NCI-H1436 treated with DMSO at 0.1 percent for 48 hours (cell line): Measurements from ENCODE around the gene DPYD.

Source experiments
- DNase-seq: peaks from one replicate; lab custom pipeline; 2025; lab: John Stamatoyannopoulos, UW

Gene DPYD

DNA sequence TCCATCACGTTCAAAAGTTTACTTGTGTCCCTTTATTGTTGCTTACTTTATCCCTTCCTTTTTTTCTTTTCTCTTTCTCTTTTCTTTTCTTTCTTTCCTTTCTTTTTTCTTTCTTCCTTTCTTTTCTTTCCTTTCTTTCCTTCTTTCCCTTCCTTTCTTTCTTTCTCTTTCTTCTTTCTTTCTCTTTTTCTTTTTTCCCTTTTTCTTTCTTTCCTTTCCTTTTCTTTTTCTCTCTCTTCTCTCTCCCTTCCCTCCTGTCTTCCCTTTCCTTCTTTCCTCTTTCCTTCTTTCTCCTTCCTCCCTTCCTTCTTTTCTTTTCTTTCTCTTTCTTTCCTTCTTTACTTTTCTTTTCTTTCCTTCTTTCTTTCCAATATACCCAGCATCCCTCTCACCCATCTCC lies 391.2 kb downstream of the DPYD start:
- DNase-seq = no peak

DNA sequence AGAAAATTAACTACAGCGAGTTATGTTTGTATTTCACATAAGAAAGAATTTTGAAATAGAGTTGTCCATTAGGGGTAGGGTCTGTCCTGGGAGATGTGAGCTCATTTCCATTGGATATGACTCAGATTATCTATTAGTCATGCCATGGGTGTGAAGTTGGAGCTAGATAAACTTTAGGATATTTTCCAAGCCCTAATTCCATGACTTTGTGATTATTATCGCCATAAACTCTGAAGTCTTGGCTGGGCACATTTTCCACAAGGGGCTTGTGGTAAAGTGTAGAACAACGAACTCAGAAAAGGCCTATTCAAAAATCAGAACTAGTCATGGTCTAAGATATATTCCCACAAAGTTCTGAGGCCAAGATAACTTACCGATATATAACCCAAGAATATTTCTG lies 396.6 kb downstream of the DPYD start:
- no peak for DNase-seq

DNA sequence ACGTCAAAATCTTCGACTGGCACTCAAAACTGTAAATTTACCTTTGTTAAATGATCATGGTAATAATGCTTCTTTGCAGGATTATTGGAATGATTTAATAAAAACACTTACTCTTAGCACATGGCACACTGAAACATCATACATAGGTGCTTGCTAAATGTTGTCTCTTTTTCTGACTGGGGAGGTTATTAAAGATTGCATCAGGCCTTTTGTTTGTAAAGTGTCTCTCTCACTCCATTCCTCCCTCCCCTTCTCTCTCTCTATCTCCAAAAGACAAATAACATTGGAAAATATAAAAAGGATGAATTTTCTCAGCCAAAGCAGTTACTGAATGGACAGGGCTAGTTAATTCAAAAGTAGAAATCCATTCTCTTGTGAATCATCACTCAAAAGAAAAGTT lies 404.2 kb downstream of the DPYD start:
- no peak for DNase-seq

DNA sequence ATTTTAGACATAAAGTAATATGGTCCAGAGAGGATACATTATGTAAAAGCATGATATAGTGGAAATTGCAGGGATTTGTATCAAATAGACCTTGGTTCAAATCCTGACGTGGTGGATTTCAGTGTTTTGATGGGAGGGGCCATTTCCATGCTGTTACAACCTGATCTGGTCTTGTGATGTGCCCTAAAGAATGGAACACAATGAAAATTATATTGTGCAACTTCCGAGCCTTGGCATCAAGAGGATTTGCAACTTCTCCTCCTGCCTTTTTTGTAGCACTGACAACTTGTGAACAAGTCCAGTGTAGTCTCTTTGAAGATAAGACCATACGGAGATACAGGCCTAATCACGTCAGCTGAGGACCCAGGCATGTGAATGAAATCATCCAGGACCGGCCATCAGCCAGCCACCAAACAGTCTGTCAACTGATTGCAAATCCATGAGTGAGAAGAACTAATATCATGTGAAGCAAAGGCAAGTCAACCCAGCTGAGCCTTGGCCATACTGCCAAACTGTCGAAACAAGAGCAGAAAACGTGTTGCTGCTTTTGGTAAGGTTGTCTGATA lies 412.1 kb downstream of the DPYD start:
- DNase-seq = no peak

DNA sequence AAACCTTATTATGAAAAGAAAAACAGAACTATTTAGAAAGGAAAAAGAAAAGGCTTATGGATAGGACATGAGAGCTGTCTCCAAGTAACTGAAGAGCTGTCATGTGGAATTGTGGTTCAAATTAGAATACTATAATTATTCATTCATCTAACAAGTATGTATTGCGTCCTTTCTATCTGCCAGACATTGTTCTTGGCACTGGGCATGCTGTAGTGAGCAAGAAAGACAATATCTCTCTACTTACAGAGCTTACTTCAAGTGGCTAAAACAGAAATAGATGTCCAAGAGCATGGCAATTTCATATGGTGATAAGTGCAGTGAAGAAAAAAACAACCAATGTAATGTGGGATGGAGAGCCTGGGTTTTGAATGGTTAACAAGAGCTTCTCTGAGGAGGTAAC lies 413.0 kb downstream of the DPYD start:
- no peak for DNase-seq

DNA sequence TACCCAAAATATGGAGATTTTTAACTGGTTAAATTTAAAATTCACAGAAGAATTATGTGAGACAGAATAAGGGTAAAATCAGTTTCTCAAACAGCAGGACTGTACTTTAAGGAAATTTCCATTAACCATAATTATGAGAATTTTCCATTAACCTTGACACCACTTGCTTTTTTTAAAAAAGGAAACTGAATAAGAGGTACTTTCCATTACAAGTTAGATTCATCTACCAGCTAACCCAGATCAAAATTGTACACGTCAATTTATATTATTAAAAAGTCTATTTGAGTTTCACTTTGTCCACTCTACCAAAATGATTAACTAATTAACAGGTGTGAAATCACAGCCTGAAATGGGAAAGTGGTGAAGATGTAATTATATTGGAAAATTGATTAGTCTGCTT lies 414.5 kb downstream of the DPYD start:
- DNase-seq = no peak

DNA sequence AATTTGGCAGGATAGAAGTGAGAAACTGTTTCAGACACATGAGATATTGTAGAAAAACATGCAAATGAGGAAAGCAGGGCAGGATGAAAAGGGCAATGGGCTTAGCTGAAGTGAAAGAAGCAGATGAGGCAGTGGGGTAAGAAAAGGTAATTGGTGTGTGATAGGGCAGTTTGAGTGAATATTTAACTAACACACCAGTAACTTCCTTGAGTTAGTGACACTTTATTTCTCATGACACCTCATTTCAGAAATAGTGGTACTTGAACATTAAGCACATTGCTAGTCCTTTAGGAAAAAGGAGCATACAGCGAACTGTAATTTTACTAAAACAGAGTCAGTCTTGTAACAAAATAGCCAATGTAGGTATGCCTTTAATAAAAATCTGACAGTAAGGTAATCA lies 415.0 kb downstream of the DPYD start:
- DNase-seq = no peak

DNA sequence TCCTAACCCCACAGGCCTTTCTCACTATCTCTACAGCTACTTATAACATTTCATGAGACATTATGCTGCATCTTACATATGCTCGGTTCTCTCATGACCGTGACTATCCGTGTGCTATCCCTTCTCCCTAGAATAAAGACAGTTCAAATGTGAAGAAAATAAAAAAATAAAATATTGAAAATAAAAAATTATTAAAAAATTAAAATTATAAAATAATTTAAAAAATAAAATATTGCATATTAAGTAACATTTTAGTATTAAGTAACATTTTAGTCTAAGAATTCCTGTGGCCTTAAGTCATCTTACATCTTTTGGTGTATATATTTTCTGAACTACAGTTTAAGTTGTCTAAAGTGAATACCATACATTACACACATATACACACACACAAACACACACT lies 415.5 kb downstream of the DPYD start:
- DNase-seq = no peak

DNA sequence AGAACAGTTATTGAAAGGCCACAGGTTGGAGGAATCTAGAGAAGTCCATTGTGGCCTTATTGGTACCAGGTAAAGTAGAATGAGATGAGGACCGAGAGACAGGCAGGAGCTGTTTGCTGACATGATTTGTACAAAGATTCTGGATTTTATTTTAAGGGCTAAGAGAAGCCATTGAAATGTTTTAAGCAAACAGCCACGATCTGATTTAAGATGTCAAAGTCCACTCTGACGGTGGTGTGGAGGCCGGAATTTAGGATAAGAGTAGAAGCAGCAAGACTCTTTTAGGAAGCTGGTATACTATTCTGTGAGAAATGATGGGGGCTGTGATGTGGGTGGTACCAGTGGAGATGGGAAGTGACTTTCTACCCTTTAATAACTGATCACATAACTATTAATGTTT lies 418.5 kb downstream of the DPYD start:
- no peak for DNase-seq

DNA sequence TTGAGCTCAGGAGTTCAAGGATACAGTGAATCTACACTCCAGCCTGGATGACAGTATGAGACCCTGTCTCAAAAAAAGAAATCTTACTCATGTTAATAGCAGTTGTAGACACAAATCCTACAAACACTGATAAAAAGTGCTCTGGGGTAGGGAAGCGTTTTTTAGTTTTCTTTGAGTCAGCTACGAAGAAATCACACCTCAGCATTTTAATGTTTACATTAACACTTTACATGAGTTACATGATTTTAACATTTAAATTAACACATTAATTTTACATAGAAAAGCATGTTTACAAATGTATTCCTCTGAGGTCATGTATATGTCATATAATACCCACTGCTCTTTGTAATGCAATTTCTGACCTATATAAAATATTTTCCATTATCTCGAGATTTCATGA lies 419.2 kb downstream of the DPYD start:
- no peak for DNase-seq

DNA sequence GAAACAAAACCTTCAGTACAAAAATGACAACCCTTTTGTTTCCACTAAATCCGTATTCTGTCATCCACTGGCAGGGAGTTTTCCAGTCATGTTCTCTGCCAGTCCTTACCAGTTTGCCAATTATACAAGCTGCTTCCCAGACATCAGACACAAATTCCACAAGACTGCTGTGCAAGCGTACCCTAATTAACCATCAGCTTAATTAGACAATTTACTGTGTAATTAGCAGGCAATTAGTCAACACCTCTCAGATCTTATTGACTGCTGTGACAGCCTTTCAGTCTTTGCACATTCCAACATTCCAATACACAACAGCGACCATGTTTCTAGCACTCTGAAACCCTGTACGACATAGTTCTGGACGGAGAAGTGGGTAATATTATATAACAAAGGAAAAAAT lies 420.1 kb downstream of the DPYD start:
- DNase-seq = no peak

DNA sequence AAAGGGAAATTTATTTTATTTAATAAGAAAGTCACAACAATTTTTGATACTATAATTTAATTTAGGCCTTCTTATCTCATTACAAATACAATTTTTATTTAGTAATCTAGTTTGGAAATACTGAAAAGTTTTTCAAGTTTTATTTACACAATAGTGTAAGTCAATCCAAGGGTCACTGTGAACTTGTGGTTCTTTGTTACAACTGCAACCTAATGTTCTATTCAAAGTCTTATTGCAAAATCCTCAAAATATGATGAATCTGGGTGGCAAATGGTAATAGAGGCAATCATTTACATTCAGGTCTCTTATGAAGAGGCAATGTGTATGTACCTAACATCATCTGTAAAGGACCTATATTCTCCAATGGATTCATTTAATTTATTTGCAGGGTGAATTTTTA lies 421.2 kb downstream of the DPYD start:
- no peak for DNase-seq

DNA sequence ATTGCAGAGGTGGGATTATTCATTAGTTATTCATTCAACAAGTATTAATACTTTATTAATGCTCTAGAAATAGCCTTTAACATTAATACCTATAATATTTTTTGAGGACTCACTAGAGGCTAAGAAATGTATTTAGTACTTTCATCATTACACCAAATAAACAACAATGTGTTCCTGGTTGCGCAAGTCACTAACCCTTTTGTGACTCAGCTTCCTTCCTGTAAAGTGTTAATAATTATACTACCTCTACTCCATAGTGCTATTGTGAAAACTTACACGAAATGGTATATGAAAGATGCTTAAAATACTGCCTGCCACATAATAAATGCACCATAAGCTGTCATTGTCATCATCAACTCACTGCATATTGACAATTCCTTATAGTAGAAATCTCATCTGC lies 431.0 kb downstream of the DPYD start:
- DNase-seq = no peak

DNA sequence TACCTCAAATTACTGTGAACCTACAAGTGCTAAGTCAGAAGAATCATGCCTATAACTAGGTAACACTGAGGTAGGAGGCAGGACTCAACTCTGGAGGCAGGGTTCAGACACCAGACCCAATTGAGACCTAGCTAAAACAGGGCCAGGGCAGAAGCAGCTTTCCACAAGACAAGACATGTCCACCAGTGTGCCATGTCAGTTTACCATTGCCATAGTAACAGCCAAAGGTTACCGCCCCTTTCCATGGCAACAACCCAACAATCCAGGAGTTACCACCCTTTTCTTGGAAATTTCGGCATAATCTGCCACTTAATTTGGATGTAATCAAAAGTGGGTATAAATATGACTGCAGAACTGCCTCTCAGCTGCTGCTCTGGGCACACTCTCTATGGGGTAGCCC lies 432.3 kb downstream of the DPYD start:
- no peak for DNase-seq

DNA sequence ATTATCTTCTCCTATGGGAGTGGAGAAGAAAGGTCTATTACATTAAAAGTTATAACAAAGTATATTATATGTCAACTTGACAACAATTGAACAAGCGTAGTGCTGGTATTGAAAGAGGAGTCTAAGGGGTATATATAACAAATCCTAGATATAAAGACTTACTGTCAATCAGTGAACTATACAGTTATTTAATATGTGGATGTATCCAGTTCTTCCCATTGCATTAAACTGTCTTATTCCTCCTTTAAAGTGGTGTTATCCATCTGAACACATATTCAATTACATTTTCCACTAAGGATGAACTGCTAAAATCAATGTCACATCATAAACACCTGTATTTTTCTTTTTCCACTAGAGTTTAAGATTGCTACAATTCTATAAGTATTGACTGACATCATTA lies 438.8 kb downstream of the DPYD start:
- no peak for DNase-seq

DNA sequence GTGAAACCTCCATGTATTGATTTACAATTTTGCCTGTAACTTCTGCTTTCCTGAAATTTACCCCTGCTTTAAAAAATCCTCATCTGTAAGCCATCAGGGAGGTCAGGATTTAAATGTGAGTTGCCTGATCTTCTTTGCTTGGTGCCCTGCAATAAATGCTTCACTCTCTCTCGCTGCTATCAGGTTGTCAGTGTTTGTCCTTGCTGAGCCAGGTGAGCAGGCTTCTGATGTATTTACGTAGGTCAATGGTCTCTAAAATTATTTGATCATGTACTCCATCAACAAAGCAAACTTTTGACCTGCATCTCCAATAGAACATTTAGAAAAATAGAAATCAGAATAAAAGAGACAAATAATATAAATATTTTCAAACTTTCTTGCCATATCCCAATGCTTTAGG lies 453.4 kb downstream of the DPYD start:
- no peak for DNase-seq

DNA sequence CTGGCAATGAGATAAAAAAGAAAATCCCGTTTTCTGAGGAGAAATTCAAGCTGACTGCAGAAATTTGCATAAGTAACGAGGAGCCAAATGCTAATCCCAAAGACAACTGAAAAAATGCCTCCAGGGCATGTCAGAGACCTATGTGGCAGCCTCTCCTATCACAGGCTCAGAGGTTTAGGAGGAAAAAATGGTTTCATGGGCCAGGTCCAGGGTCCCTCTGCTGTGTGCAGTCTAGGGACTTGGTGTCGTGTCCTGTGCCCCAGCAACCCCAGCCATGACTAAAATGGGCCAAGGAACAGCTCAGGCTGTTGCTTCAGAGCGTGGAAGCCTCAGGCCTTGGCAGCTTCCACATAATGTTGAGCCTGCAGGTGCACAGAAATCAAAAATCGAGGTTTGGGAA lies 456.5 kb downstream of the DPYD start:
- DNase-seq = no peak

DNA sequence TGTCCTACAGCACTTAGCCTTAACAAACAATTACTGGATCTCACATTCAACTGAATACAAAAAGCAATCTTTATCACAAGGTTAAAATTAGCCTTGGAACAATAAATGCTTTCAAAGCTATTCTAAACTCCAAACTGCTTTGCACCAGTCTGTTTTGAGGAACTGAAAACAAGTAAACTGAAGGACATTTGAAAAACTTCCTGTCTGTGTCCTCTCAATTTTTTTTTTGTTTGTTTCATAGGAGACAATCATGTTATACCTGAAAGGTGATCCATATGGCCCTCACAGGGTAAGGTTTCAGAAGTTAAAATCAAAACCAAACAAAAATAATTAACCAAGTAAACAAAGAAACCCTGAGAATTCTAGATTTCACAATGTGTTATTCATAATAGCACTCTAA lies 459.1 kb downstream of the DPYD start:
- DNase-seq = no peak

DNA sequence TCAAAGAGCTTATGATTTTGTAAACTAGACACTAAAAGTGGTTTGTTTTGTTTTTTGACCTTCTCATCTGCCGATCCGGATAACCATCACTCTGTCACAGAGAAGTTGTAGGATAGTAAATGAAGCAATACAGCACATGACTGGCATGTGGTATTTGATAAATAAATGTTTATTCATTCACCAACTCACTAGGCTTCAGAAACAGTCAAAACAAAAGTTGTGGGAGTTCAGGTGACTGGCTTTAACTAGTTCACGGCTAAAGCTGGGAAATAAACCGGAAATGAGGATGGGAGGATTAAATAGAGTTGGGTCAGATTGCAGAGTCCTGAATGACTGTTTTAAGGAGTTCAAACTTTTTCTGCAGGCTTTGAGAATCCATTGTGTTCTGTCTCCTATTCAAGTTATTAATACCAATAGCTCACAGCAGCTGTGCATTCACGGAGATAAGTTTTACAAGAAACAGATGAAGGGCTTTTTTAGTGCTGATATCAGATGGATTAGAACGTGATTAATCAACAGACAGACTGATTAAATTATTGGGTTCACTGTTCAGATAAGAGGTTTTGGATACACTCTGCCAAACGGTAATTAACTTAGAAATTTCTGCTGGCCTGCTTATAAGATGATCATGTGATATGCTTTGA lies 463.3 kb downstream of the DPYD start:
- no peak for DNase-seq

DNA sequence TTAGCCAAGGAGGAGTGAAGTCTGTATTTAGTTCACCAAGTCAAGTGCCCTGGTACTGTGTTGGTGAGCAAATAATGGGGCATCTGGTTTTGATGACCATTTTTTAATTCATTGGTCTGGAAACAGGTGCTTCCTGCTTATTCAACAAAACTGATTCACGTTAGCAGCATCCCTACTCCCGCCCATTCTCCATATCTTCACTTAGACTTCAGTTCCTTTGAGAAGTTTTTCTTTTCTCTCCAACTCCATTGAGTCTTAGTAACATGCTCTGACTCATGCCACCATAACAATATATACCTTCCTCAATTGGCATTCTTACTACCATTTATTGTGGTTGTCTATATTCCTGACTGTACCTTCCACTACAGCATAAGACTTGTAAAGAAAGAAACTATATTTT lies 468.9 kb downstream of the DPYD start:
- DNase-seq = no peak

DNA sequence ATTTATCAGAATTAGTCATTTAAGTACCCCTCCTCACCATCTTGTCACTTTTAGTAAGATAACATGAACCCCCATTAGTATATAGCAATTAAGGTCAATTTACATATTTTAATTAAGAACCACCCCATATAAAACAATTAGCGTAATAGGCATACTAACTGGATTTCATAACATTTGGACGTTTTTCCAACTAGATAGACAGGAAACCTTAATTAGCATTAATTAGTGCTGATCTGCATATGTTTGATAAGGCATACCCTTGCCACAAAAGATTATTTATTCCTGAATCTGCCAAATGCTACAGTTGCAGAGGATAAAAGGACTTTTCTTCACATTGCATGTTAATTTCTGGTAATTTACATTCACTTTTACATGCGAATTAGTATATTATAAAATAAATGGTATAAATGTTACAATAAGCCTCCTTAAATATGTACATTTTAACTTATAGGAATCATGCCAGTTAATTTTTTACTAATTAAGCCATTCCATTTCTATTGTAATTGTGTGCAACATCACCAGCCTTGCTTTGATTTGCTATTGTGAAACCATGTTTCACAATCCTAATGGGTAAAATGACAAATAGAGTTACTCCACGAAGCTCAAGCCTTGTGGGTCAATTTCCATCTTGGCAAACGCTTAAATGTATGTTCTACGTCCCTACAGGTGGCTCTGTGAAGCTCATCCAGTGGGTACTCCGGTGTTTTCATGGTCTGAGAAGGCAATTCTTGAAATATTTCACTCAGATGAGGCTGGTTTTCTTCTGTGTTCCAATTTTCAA lies 469.6 kb downstream of the DPYD start:
- no peak for DNase-seq

DNA sequence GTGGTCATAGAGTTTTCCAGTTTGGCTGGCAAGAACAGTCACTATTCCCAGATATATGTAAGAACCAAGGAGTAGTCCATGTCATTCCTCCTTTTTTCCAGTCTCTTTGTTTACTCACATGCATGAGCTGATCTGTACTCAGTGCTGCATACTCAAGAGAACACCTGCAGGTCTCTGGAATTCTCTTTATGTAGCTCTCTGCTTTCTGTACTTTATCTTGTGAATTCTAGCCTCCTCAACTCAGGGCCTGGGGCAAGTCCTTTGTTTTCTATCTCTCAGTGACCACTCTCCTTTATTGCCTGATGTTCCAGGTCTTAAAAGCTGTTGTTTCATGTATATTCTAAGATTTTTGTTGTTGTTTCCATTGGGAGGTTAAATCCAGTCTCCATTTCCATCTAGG lies 478.9 kb downstream of the DPYD start:
- DNase-seq = no peak

DNA sequence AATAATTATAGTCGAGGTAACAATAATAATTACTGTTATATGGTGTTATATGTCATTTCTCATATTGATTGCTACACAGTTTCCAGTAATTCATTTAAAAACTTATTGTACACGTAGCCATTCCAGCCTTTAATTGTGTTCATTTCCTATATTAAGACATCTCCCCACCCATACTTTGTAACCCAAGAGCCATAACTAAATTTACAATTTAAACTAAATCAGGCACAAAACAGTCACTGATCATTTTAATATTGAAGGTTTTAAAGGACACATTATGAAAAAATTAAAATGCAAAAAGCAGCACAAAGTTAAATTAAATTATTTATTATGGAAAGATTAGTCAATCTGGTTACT lies 487.0 kb downstream of the DPYD start:
- no peak for DNase-seq
